Fibroblast of the aortic adventitia (primary cell): ENCODE data around the gene SPATA31C2. TPM values are rescaled to one million over a fixed set of nuclear protein-coding genes. Genes with fewer than 3 reads are reported as not detected.
"Not testable (repeated sequence)": the region's sequence is repeated elsewhere in the genome, so short reads cannot be mapped to it uniquely, and the experiment has no call there.

Experiments used
- DNase-seq: peaks from one replicate; pipeline ENCODE4 v3.0.0-alpha.2; 2010; ENCODE audit warnings: low read depth
- H3K4me3 ChIP-seq: 2 replicates; pipeline ENCODE4 v1.5.1; 2011; ENCODE audit warnings: low read depth, mild to moderate bottlenecking, control low read depth, low read length, moderate library complexity
- CTCF ChIP-seq: IDR thresholded peaks from 2 replicates; pipeline ENCODE4 v1.5.1; 2011; ENCODE audit warnings: mild to moderate bottlenecking, low read length, control low read depth, inconsistent platforms; ENCODE audit not compliant: insufficient read depth
- total RNA-seq: library from RNA; depleted of rRNA; stranded (reverse); fragments of >200 nt; gene quantifications from 2 replicates; pipeline ENCODE4 v1.2.3, GENCODE V29; 2012; ENCODE audit warnings: low replicate concordance

The SPATA31C2 gene
- not detected in 2 replicates for total RNA-seq

DNA sequence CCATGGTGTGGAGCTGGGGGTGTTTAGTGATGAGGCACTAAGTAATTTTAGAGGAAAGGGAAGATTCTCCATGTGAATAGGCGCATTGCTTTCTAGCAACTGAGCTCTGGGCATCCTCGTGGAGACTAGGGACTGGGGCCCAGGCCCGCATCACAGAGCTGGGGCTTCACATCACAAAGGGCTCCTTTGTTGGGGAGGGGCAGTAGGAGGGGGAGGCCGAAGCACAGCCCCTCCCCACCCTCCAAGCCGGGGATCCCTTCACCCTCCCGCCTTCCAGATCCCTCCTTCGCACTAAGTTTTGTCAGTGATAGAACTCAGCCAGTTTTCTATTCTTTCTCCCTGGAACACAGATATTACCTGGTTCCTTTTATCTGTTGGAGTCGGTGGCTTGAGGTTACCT is at the start of gene SPATA31C2:
Gene SPATA31C2, minus strand, starts transcription at position 101 of the 400 bp plus-strand sequence. Its CDS starts 29 bp downstream, at position 72.
- DNase-seq, H3K4me3 ChIP-seq: not testable (repeated sequence)

DNA sequence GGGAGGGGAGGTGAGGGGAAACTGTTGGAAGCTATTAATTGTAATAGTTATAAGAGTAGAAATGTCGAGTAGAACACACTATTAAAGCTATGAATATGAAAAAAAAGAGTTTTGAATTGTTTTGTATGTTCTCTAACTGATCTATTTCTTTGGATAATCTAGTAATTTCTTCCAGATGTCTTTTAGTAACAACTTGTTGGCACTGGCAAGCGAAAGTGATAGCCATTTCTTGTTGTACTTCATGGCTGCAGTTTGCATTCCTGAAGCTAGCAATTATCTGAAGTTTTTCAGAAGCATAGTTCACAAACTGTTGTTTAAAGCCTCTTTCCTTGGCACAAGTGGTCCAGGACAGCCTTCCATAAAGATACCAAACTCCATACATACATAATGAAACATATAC is 49.4 kb upstream of the SPATA31C2 start:
- no peak overlapping the region for H3K4me3 ChIP-seq
- no peak for TF ChIP-seq CTCF
- DNase-seq, result peak; percentile 55

GRCh38 chr9:88186495-88187110 is 48.3 kb upstream of the SPATA31C2 start:
- no peak for DNase-seq
- no peak for TF ChIP-seq CTCF
- no peak overlapping the region for H3K4me3 ChIP-seq

- H3K4me3 ChIP-seq, result no peak overlapping the region
- no peak for DNase-seq
- TF ChIP-seq CTCF, result no peak
Measured at GRCh38 chr9:88184976-88185375, 46.7 kb upstream of the SPATA31C2 start.

- no peak for DNase-seq
- H3K4me3 ChIP-seq, result no peak overlapping the region
- TF ChIP-seq CTCF, result no peak
Measured at GRCh38 chr9:88183798-88184495, 45.7 kb upstream of the SPATA31C2 start.

DNA sequence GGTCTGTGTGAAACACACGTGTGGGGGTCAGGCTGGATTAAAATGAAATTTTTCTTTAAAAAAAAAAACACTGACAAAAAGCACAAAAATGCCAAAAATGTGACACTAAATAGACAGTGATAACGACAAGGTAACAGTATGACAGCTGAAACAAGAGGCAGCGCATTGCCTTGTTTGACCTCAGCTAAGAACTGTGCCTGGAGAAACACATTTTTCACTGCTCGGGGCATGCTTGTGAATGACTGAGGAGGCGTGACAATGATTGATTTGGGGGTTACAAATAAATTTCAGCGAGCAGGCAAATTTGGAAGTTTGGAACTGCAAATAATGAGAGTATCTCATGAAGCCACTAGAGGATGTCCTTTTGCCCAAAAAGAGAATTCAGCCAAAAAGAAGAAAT is 44.2 kb upstream of the SPATA31C2 start:
- H3K4me3 ChIP-seq, result no peak overlapping the region
- no peak for TF ChIP-seq CTCF
- DNase-seq, result no peak

GRCh38 chr9:88180081-88180765 is 41.9 kb upstream of the SPATA31C2 start:
- H3K4me3 ChIP-seq, result no peak overlapping the region
- TF ChIP-seq CTCF, result no peak
- DNase-seq, result no peak
